ENCODE data around the gene TNK1. TPM values are rescaled to one million over a fixed set of nuclear protein-coding genes. Genes with fewer than 3 reads are reported as not detected.

TNK1 gene
- total and polyA plus RNA-seq, 10 donors, result 4.2 to 16.2 (median 6.6) TPM

DNA sequence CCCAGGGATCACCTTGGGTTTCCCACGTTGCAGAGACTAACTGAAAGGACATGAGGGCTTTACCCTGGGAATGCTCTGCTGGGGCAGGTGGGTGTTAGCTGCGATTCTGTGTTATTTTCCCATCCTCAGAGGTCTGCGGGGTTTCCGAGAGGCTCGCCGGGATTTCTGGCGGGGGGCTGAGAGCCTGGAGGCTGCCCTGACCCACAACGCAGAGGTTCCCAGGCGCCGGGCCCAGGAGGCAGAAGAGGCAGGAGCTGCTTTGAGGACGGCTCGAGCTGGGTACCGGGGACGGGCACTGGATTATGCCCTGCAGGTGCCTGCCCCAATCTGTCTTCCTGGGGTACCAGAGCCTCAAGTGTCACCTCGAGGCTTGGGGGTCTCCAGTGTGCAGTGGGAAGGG, 37.6 kb upstream of the TNK1 start:
- intact Hi-C loops (cut with DNase I; ENCODE audit: low total_unique reads), result loop anchor here (10.0 kb wide), 2 partner anchors 48 to 232 kb away; partner anchors contain the start of genes CD68 and YBX2
- TF ChIP-seq, protein P1, sequence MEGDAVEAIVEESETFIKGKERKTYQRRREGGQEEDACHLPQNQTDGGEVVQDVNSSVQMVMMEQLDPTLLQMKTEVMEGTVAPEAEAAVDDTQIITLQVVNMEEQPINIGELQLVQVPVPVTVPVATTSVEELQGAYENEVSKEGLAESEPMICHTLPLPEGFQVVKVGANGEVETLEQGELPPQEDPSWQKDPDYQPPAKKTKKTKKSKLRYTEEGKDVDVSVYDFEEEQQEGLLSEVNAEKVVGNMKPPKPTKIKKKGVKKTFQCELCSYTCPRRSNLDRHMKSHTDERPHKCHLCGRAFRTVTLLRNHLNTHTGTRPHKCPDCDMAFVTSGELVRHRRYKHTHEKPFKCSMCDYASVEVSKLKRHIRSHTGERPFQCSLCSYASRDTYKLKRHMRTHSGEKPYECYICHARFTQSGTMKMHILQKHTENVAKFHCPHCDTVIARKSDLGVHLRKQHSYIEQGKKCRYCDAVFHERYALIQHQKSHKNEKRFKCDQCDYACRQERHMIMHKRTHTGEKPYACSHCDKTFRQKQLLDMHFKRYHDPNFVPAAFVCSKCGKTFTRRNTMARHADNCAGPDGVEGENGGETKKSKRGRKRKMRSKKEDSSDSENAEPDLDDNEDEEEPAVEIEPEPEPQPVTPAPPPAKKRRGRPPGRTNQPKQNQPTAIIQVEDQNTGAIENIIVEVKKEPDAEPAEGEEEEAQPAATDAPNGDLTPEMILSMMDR (IDR thresholded peaks at IDR 0.05 in 8 of 11, conservative IDR thresholded peaks at IDR 0.05 in 3 of 11), result no peak
- TF ChIP-seq POLR2AphosphoS5 (IDR thresholded peaks at IDR 0.05) (peak in 2 of 3 donors; percentile 9 to 62), POLR2A (IDR thresholded peaks at IDR 0.05) (no peak)
- H3K4me3 ChIP-seq, result no peak overlapping the region
- no peak overlapping the region for H3K27ac ChIP-seq
- H3K36me3 ChIP-seq, result peaks cover 0 to 100% (median 74%) of the 10 kb centered on the region in 6 donors
- peaks cover 0 to 43% (median 15%) of the 10 kb centered on the region in 6 donors for H3K4me1 ChIP-seq
- no peaks in the 10 kb centered on the region for H3K9me3 ChIP-seq
- 83 to 89% (median 87%) methylated on average over 15 of the region's 15 CpGs for WGBS, 5 donors
- H3K27me3 ChIP-seq (replicated peaks in 1 of 7), result peaks cover 0 to 20% (median 0%) of the 10 kb centered on the region in 7 donors
- DNase-seq, result no peak

DNA sequence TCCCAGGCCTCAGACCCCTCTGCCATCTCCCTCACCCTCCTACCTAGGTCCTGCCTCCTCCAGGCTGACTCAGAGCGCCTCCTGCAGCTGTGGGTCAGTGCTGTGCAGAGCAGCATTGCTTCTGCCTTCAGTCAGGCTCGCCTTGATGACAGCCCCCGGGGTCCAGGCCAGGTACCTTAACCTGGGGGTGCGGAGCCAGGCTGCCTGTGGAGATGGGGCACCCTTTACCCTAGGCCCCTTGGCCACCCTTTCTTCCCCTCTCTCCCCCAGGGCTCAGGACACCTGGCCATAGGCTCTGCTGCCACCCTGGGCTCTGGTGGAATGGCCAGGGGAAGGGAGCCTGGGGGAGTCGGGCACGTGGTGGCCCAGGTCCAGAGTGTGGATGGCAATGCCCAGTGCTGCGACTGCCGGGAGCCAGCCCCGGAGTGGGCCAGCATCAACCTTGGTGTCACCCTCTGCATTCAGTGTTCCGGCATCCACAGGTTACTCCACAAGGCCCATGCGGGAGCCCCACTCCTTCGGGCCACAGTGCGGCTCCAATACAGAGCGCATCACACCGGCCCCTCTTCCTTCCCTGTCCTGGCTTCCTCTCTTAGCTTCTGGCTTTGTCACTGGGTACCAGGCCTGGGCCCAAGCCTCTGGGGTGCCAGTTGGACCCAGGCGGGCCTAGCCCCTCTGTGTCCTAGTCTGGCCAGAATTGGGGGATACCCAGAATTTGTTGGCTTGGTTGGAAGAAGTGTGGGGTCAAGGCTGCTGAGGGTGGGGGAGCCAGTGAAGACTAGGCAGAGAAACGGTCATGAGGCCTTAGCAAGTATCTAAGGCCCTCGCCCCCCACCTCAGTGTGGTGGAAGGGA, 33.9 kb upstream of the TNK1 start:
- intact Hi-C loops (cut with DNase I; ENCODE audit: low total_unique reads), result loop anchor here (10.0 kb wide), 2 partner anchors 52 to 228 kb away; partner anchors contain the start of genes CD68 and YBX2
- peaks cover 0 to 92% (median 52%) of the 10 kb centered on the region in 6 donors for H3K36me3 ChIP-seq
- H3K27ac ChIP-seq, result no peak overlapping the region
- peaks cover 0 to 7% (median 0%) of the 10 kb centered on the region in 7 donors for H3K27me3 ChIP-seq (replicated peaks in 1 of 7)
- no peak for DNase-seq
- H3K9me3 ChIP-seq, result no peaks in the 10 kb centered on the region
- H3K4me1 ChIP-seq, result peaks cover 13 to 47% (median 28%) of the 10 kb centered on the region in 6 donors
- 85 to 90% (median 89%) methylated on average over 13 to 18 of the region's 18 CpGs for WGBS, 5 donors
- TF ChIP-seq, protein P1 (IDR thresholded peaks at IDR 0.05 in 8 of 11, conservative IDR thresholded peaks at IDR 0.05 in 3 of 11), result no peak
- TF ChIP-seq POLR2A (IDR thresholded peaks at IDR 0.05) (no peak), POLR2AphosphoS5 (IDR thresholded peaks at IDR 0.05) (peak in 2 of 3 donors; percentile 14 to 57)
- no peak overlapping the region for H3K4me3 ChIP-seq

DNA sequence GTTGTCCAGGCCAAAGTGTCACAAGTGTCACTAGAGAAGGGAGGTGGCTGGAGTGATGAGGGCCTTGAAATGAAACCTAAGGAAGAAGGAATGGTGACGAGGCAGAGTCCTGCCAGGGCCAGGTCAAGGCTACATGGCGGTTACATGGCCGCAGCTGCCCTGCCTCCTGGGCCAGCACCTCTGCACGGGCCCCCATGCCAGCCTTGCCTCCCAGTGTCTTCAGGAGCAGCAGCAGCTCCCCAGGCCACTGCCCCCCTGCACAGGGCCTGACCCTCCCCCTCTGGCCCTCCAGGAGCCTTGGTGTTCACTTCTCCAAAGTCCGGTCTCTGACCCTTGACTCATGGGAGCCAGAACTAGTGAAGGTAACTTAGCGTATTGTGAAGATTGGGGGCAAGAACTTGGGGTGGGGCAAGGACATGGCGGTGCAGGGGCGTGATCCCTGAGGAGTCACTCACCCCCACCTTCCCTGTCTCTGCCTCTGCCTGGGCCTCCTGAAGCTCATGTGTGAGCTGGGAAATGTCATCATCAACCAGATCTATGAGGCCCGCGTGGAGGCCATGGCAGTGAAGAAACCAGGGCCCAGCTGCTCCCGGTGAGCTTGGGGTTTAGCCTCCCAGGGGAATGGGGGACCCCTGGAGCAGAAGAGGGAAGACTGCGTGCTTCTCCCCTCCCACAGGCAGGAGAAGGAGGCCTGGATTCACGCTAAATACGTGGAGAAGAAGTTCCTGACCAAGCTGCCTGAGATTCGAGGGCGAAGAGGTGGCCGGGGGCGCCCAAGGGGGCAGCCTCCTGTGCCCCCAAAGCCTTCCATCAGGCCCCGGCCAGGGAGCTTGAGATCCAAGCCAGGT, 33.0 kb upstream of the TNK1 start:
- 73 to 82% (median 75%) methylated on average over 19 of the region's 19 CpGs for WGBS, 5 donors
- no peak overlapping the region for H3K27ac ChIP-seq
- TF ChIP-seq, protein P1 (IDR thresholded peaks at IDR 0.05 in 8 of 11, conservative IDR thresholded peaks at IDR 0.05 in 3 of 11), result no peak
- no peak for TF ChIP-seq POLR2AphosphoS5 (IDR thresholded peaks at IDR 0.05)
- no peak for TF ChIP-seq POLR2A (IDR thresholded peaks at IDR 0.05)
- no peak overlapping the region for H3K4me3 ChIP-seq
- H3K36me3 ChIP-seq, result peaks cover 0 to 83% (median 45%) of the 10 kb centered on the region in 6 donors
- H3K9me3 ChIP-seq, result no peaks in the 10 kb centered on the region
- no peak for DNase-seq
- H3K4me1 ChIP-seq, result peaks cover 21 to 55% (median 36%) of the 10 kb centered on the region in 6 donors
- H3K27me3 ChIP-seq (replicated peaks in 1 of 7), result peaks cover 0 to 7% (median 0%) of the 10 kb centered on the region in 7 donors
- intact Hi-C loops (cut with DNase I; ENCODE audit: low total_unique reads), result loop anchor here (10.0 kb wide), 2 partner anchors 53 to 227 kb away; partner anchors contain the start of genes CD68 and YBX2
